ENCODE data around the gene FRMD4A.

Gene FRMD4A

GRCh38 chr10:13905281-13905680 lies 425.4 kb downstream of the FRMD4A start:
- no peak overlapping the region for H4K8ac ChIP-seq (ENCODE audit: low read depth, low read length)
- H3K18ac ChIP-seq (ENCODE audit: low read length): no peak overlapping the region
- H2AFZ ChIP-seq (ENCODE audit: low read length): no peak overlapping the region
- H2BK12ac ChIP-seq (ENCODE audit: low read length): no peak overlapping the region
- no peak overlapping the region for H2BK5ac ChIP-seq (ENCODE audit: low read length)
- H2BK120ac ChIP-seq (ENCODE audit: low read depth, low read length): no peak overlapping the region
- H3K79me1 ChIP-seq (ENCODE audit: low read depth, low read length): no peaks in the 10 kb centered on the region
- no peak for DNase-seq (ENCODE audit: low spot score)
- H4K91ac ChIP-seq (ENCODE audit: low read depth, low read length, poor library complexity): no peak overlapping the region
- H2AK5ac ChIP-seq (ENCODE audit: low read depth, low read length): no peak overlapping the region
- H3K9me3 ChIP-seq (replicated peaks in 1 of 2; ENCODE audit: control insufficient read depth in 2 of 2, insufficient read depth in 1 of 2, low read depth in 1 of 2, low read length in 2 of 2): peaks cover 0 to 1% of the 10 kb centered on the region in 2 donors
- H3K27me3 ChIP-seq (ENCODE audit: control insufficient read depth in 3 of 3, insufficient read depth in 3 of 3, low read depth in 1 of 3, low read length in 3 of 3): no peaks in the 10 kb centered on the region
- peaks cover 5 to 7% of the 10 kb centered on the region in 2 donors for H3K4me1 ChIP-seq (ENCODE audit: control insufficient read depth in 2 of 2, insufficient read depth in 1 of 2, low read depth in 1 of 2, low read length in 2 of 2)
- no peak overlapping the region for H3K4me2 ChIP-seq (ENCODE audit: insufficient read depth, low read length, poor library complexity, severe bottlenecking)
- no peak overlapping the region for H3K9ac ChIP-seq (ENCODE audit: low read depth, low read length, poor library complexity)
- H2BK15ac ChIP-seq (ENCODE audit: low read length): no peak overlapping the region
- H3K4ac ChIP-seq (ENCODE audit: low read length): no peak overlapping the region
- WGBS, 2 donors (ENCODE audit: extremely low coverage in 2 of 2, insufficient read length in 2 of 2, insufficient replicate concordance in 1 of 2): no CpG with 5 or more reads among the region's 1 CpG
- no peak overlapping the region for H3K23ac ChIP-seq (ENCODE audit: low read depth, low read length, poor library complexity)
- H3K36me3 ChIP-seq (replicated peaks in 1 of 2; ENCODE audit: control insufficient read depth in 2 of 2, insufficient read depth in 2 of 2, low read length in 2 of 2): no peaks in the 10 kb centered on the region
- H3K14ac ChIP-seq (ENCODE audit: low read length): no peak overlapping the region
- no peak overlapping the region for H3K4me3 ChIP-seq (ENCODE audit: low read length in 2 of 2)
- H3K27ac ChIP-seq (replicated peaks; ENCODE audit: low read length): no peak overlapping the region

- no peak overlapping the region for H2AK5ac ChIP-seq (ENCODE audit: low read depth, low read length)
- no peak overlapping the region for H3K4me2 ChIP-seq (ENCODE audit: insufficient read depth, low read length, poor library complexity, severe bottlenecking)
- no peak overlapping the region for H3K23ac ChIP-seq (ENCODE audit: low read depth, low read length, poor library complexity)
- no peak overlapping the region for H4K8ac ChIP-seq (ENCODE audit: low read depth, low read length)
- H3K79me1 ChIP-seq (ENCODE audit: low read depth, low read length): no peaks in the 10 kb centered on the region
- H2BK15ac ChIP-seq (ENCODE audit: low read length): no peak overlapping the region
- no peaks in the 10 kb centered on the region for H3K27me3 ChIP-seq (ENCODE audit: control insufficient read depth in 3 of 3, insufficient read depth in 3 of 3, low read depth in 1 of 3, low read length in 3 of 3)
- no peak for DNase-seq (ENCODE audit: low spot score)
- no peak overlapping the region for H3K14ac ChIP-seq (ENCODE audit: low read length)
- H3K4ac ChIP-seq (ENCODE audit: low read length): no peak overlapping the region
- H3K4me3 ChIP-seq (ENCODE audit: low read length in 2 of 2): no peak overlapping the region
- no peak overlapping the region for H2BK5ac ChIP-seq (ENCODE audit: low read length)
- no CpG with 5 or more reads among the region's 16 CpGs for WGBS, 2 donors (ENCODE audit: extremely low coverage in 2 of 2, insufficient read length in 2 of 2, insufficient replicate concordance in 1 of 2)
- H3K18ac ChIP-seq (ENCODE audit: low read length): peak overlapping the region; percentile 61
- peaks cover 0 to 3% of the 10 kb centered on the region in 2 donors for H3K9me3 ChIP-seq (replicated peaks in 1 of 2; ENCODE audit: control insufficient read depth in 2 of 2, insufficient read depth in 1 of 2, low read depth in 1 of 2, low read length in 2 of 2)
- H2AFZ ChIP-seq (ENCODE audit: low read length): peak overlapping the region; percentile 83
- peaks cover 5 to 7% of the 10 kb centered on the region in 2 donors for H3K4me1 ChIP-seq (ENCODE audit: control insufficient read depth in 2 of 2, insufficient read depth in 1 of 2, low read depth in 1 of 2, low read length in 2 of 2)
- H4K91ac ChIP-seq (ENCODE audit: low read depth, low read length, poor library complexity): no peak overlapping the region
- H3K9ac ChIP-seq (ENCODE audit: low read depth, low read length, poor library complexity): peak overlapping the region; percentile 3
- no peak overlapping the region for H2BK120ac ChIP-seq (ENCODE audit: low read depth, low read length)
- no peak overlapping the region for H2BK12ac ChIP-seq (ENCODE audit: low read length)
- no peaks in the 10 kb centered on the region for H3K36me3 ChIP-seq (replicated peaks in 1 of 2; ENCODE audit: control insufficient read depth in 2 of 2, insufficient read depth in 2 of 2, low read length in 2 of 2)
- no peak overlapping the region for H3K27ac ChIP-seq (replicated peaks; ENCODE audit: low read length)
Measured at GRCh38 chr10:13904064-13904463, 426.7 kb downstream of the FRMD4A start.

GRCh38 chr10:13902868-13903587 lies 427.7 kb downstream of the FRMD4A start:
- WGBS, 2 donors (ENCODE audit: extremely low coverage in 2 of 2, insufficient read length in 2 of 2, insufficient replicate concordance in 1 of 2): no CpG with 5 or more reads among the region's 6 CpGs
- no peak overlapping the region for H3K4me3 ChIP-seq (ENCODE audit: low read length in 2 of 2)

GRCh38 chr10:13899941-13900340 lies 430.8 kb downstream of the FRMD4A start:
- H3K36me3 ChIP-seq (replicated peaks in 1 of 2; ENCODE audit: control insufficient read depth in 2 of 2, insufficient read depth in 2 of 2, low read length in 2 of 2): no peaks in the 10 kb centered on the region
- no peak overlapping the region for H3K14ac ChIP-seq (ENCODE audit: low read length)
- H3K4me2 ChIP-seq (ENCODE audit: insufficient read depth, low read length, poor library complexity, severe bottlenecking): no peak overlapping the region
- H2BK12ac ChIP-seq (ENCODE audit: low read length): no peak overlapping the region
- H2BK15ac ChIP-seq (ENCODE audit: low read length): no peak overlapping the region
- H3K18ac ChIP-seq (ENCODE audit: low read length): no peak overlapping the region
- no peak overlapping the region for H3K23ac ChIP-seq (ENCODE audit: low read depth, low read length, poor library complexity)
- DNase-seq (ENCODE audit: low spot score): no peak
- no peak overlapping the region for H2BK120ac ChIP-seq (ENCODE audit: low read depth, low read length)
- H2AK5ac ChIP-seq (ENCODE audit: low read depth, low read length): no peak overlapping the region
- H3K4me1 ChIP-seq (ENCODE audit: control insufficient read depth in 2 of 2, insufficient read depth in 1 of 2, low read depth in 1 of 2, low read length in 2 of 2): peaks cover 5 to 7% of the 10 kb centered on the region in 2 donors
- H3K4me3 ChIP-seq (ENCODE audit: low read length in 2 of 2): no peak overlapping the region
- no peak overlapping the region for H3K9ac ChIP-seq (ENCODE audit: low read depth, low read length, poor library complexity)
- no peaks in the 10 kb centered on the region for H3K27me3 ChIP-seq (ENCODE audit: control insufficient read depth in 3 of 3, insufficient read depth in 3 of 3, low read depth in 1 of 3, low read length in 3 of 3)
- H3K9me3 ChIP-seq (replicated peaks in 1 of 2; ENCODE audit: control insufficient read depth in 2 of 2, insufficient read depth in 1 of 2, low read depth in 1 of 2, low read length in 2 of 2): peaks cover 0 to 3% of the 10 kb centered on the region in 2 donors
- no peak overlapping the region for H2BK5ac ChIP-seq (ENCODE audit: low read length)
- no peak overlapping the region for H3K27ac ChIP-seq (replicated peaks; ENCODE audit: low read length)
- no peak overlapping the region for H4K8ac ChIP-seq (ENCODE audit: low read depth, low read length)
- H3K79me1 ChIP-seq (ENCODE audit: low read depth, low read length): no peaks in the 10 kb centered on the region
- H4K91ac ChIP-seq (ENCODE audit: low read depth, low read length, poor library complexity): no peak overlapping the region
- H3K4ac ChIP-seq (ENCODE audit: low read length): no peak overlapping the region
- no peak overlapping the region for H2AFZ ChIP-seq (ENCODE audit: low read length)
- no CpG with 5 or more reads among the region's 3 CpGs for WGBS, 2 donors (ENCODE audit: extremely low coverage in 2 of 2, insufficient read length in 2 of 2, insufficient replicate concordance in 1 of 2)

More at GRCh38 chr10:13902868-13903587, 427.7 kb downstream of the FRMD4A start:
- H3K18ac ChIP-seq (ENCODE audit: low read length): no peak overlapping the region
- no peaks in the 10 kb centered on the region for H3K36me3 ChIP-seq (replicated peaks in 1 of 2; ENCODE audit: control insufficient read depth in 2 of 2, insufficient read depth in 2 of 2, low read length in 2 of 2)
- no peak overlapping the region for H4K8ac ChIP-seq (ENCODE audit: low read depth, low read length)
- no peaks in the 10 kb centered on the region for H3K27me3 ChIP-seq (ENCODE audit: control insufficient read depth in 3 of 3, insufficient read depth in 3 of 3, low read depth in 1 of 3, low read length in 3 of 3)
- peaks cover 0 to 3% of the 10 kb centered on the region in 2 donors for H3K9me3 ChIP-seq (replicated peaks in 1 of 2; ENCODE audit: control insufficient read depth in 2 of 2, insufficient read depth in 1 of 2, low read depth in 1 of 2, low read length in 2 of 2)
- no peaks in the 10 kb centered on the region for H3K79me1 ChIP-seq (ENCODE audit: low read depth, low read length)
- H3K4ac ChIP-seq (ENCODE audit: low read length): no peak overlapping the region
- H2BK5ac ChIP-seq (ENCODE audit: low read length): no peak overlapping the region
- no peak overlapping the region for H3K23ac ChIP-seq (ENCODE audit: low read depth, low read length, poor library complexity)
- no peak overlapping the region for H2BK120ac ChIP-seq (ENCODE audit: low read depth, low read length)
- no peak overlapping the region for H3K27ac ChIP-seq (replicated peaks; ENCODE audit: low read length)
- H2BK15ac ChIP-seq (ENCODE audit: low read length): no peak overlapping the region
- no peak overlapping the region for H4K91ac ChIP-seq (ENCODE audit: low read depth, low read length, poor library complexity)
- H3K4me2 ChIP-seq (ENCODE audit: insufficient read depth, low read length, poor library complexity, severe bottlenecking): no peak overlapping the region
- H3K9ac ChIP-seq (ENCODE audit: low read depth, low read length, poor library complexity): no peak overlapping the region
- no peak overlapping the region for H2BK12ac ChIP-seq (ENCODE audit: low read length)
- no peak overlapping the region for H2AK5ac ChIP-seq (ENCODE audit: low read depth, low read length)
- no peak overlapping the region for H3K14ac ChIP-seq (ENCODE audit: low read length)
- peaks cover 5 to 7% of the 10 kb centered on the region in 2 donors for H3K4me1 ChIP-seq (ENCODE audit: control insufficient read depth in 2 of 2, insufficient read depth in 1 of 2, low read depth in 1 of 2, low read length in 2 of 2)
- no peak for DNase-seq (ENCODE audit: low spot score)
- no peak overlapping the region for H2AFZ ChIP-seq (ENCODE audit: low read length)

Measured in neuronal stem cell (in vitro differentiated cells).